Stimulated activated CD8-positive, alpha-beta memory T cell treated with anti-CD3 and anti-CD28 coated beads, Interleukin-7, amount 100 ng/mL, for 24 hours (primary cell): ENCODE measurements around the gene RPTN.
"Not testable (repeated sequence)": the region's sequence is repeated elsewhere in the genome, so short reads cannot be mapped to it uniquely, and the experiment has no call there.

ENCODE experiments used
- DNase-seq: peaks from one replicate; pipeline ENCODE4 v3.0.0-alpha.2; 2020; ENCODE audit warnings: low read depth

RPTN gene

GRCh38 chr1:152165286-152166077 lies 6.5 kb upstream of the RPTN start:
- no peak for DNase-seq

DNA sequence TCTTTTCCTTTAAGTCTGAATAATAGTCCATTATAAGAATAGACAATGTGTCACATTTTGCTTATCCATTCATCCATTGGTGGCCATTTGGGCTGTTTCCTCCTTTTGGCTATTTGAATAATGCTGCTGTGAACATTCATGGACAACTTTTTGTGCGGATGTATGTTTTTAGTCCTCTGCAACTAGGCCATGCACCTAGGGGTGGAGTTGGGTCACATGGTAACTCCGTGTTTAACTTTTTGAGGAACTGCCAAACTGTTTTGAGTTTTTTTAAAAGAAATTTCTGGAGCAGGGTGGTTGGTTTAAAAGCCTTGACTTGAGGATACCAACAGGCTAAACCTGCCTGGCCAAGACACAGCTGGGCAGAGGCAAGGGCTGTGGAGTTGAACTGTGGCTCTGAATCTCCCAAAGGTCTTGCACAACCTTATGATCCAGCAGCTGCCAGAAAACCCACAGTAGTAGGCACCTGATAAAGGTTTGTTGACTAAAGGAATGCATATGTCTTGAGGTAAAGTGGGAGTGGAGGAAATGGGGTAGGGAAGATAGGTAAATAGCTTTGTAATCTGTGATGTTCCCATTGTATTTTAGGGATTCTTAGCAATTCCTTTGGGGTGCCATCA lies 5.6 kb upstream of the RPTN start:
- no peak for DNase-seq

- no peak for DNase-seq
Observed at GRCh38 chr1:152162792-152163463, 3.9 kb upstream of the RPTN start.

- DNase-seq = no peak
Observed at GRCh38 chr1:152160576-152160975, 1.5 kb upstream of the RPTN start.

DNA sequence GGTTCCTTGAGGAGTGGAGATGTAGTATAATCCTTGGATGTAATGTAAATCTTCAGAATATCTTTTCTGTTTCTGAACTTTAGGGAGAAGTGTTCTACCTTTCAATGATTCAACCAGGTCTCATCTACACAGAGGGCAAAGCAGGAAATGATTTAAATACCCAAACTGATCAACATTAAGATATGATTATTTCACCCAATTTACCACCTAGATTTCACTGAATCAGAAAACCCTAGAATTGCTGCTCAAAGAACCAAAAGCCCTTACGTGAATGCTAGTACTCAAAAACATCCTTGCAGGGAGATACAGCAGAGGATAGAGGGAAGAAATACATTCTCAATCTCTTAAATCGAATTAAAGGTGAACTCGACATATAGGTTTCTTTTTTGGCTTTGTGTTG lies 5.0 kb downstream of the RPTN start:
- DNase-seq = no peak

GRCh38 chr1:152151646-152152045 lies 7.4 kb downstream of the RPTN start:
- DNase-seq = no peak

GRCh38 chr1:152148981-152149380 lies 10.0 kb downstream of the RPTN start:
- no peak for DNase-seq

- no peak for DNase-seq
Observed at GRCh38 chr1:152148051-152148450, 11.0 kb downstream of the RPTN start.

DNA sequence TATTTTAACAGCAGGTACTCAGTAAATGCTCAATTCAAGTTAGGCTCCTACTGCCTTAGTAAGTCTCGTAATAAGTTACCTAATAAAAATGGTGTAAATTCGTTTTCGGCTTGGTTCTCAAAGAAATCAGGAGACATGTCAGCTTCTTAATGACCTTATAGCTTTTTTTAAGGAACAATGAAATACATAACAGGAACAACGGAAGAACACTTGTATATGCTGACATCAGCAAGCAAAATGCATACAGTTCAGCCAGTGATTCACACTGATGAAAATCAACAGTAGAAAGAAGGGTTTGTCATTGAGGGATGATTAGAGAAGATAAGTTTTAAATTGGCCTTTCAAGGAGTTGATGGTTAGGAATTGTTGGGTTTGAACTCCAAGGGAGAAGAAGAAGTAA lies 13.3 kb downstream of the RPTN start:
- no peak for DNase-seq

- DNase-seq = not testable (repeated sequence)
Observed at GRCh38 chr1:152144674-152145183, 14.3 kb downstream of the RPTN start.

- no peak for DNase-seq
Observed at GRCh38 chr1:152143150-152143887, 15.7 kb downstream of the RPTN start.

GRCh38 chr1:152141971-152142584 lies 16.9 kb downstream of the RPTN start:
- no peak for DNase-seq

DNA sequence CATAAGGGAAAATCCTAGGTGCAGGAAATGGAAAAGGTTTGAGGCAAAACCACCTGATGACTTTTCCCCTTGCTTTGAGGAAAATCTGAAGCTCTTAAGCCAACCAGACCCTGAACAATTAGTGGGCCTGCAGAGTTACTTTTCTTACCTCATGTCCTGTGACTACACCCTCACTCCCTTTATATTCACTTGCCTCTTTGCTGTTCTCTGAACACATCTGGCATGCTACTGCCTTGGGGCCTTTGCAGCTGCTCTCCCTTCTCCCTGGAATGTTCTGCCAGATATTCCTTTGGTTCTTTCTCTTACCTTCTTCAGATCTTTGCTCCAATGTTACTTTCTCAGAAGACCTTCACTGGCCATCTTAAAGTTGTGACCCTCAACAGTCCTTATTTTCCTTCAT lies 21.8 kb downstream of the RPTN start:
- no peak for DNase-seq

DNA sequence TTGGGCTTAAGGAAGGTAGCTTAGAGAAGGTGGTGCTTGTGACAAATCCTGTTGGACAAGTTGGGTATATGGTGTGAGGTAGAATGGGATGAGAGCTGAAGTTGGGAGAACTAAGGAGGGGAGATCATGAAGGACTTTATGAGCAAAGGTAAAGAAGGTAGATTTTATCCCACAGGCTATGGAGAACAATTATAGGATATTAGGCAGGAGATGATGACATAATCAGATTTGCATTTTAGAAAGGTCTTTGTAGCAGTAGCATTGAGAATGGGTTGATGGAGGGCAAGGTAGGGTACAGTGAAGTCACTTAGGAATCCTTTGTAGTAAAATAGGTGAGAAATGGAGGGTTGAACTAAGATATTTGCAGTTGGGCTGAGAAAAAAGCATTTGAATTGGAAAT lies 28.8 kb downstream of the RPTN start:
- DNase-seq = no peak

DNA sequence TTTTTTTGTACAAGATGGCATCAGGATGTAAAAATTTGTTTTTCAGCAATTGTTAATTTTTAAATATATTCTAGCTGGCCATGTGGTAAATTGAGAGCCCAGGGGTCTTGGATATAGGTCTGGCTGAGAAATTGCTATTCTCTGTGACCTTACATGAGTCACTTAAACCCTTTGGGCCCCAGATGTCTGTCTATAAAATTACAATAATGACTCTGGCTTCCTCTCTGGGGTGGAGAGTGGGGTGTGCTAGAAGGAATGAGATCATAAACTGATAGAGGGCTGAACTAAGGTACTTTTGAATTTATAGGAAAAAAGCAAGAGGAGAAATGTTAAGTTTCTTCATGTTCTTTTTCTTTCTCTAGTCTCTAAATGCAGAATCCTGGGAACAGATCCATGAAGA lies 31.4 kb downstream of the RPTN start:
- DNase-seq = no peak

DNA sequence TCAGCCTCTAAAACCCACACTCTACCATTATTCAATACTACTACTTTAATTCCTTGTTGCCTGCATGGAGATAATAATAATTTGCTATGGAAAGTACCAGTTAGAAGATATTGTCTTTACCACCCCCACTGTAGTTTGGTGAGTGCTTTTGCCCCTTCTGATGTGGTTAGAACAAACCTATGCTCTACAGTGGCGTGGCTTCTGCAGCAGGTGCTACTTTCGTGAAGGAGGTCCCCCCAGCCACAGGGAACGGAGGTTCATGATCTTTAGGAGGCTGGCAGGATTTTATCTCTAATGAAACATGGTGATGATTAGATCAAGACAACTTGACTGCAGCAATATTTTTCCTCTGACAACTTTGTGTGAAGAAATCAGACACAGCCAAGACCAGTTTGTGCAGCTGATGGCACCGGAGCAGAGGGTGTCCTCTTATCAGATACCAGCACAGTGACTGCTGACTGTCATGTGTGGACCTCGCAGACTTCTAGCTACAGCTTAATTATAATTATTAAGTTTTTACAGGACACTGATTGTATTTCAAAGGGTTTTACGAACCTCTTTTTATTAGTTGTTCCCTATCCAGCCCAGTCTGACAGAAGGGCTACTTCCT lies 33.1 kb downstream of the RPTN start:
- DNase-seq = no peak

DNA sequence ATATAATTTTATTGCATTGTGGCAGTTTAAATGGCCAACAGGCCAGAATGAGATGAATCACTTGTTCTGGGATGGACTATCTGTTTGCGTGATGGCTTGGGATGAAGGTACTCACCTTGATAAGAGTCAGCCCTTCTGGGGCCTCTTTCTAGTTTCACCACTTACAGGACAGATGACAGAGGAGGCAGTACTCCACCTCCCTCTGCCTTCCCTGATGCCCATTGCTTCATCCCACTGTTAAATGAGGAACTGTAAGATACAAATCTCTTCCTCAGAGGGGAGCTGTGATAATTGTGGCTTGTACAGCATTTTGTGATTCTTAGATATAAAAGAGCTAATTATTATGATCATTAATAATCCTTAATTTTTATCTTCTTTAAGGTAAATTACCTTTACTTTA lies 40.1 kb downstream of the RPTN start:
- DNase-seq = no peak

GRCh38 chr1:152115344-152115743 lies 43.7 kb downstream of the RPTN start, which contains the start of gene TCHH:
TCHH (minus strand) TSS chr1:152115444; CDS start chr1:152114080, 1,364 bp downstream.
- no peak for DNase-seq

GRCh38 chr1:152112885-152113432 lies 46.1 kb downstream of the RPTN start:
- no peak for DNase-seq

GRCh38 chr1:152112101-152112884 lies 46.7 kb downstream of the RPTN start:
- DNase-seq = no peak
